ENCODE measurements around the gene AMBRA1. TPM values are rescaled to one million over a fixed set of nuclear protein-coding genes. Genes with fewer than 3 reads are reported as not detected.
"Not testable (repeated sequence)": the region's sequence is repeated elsewhere in the genome, so short reads cannot be mapped to it uniquely, and the experiment has no call there.

Gene AMBRA1
- total RNA-seq, 1 experiment from 2014 or later = 17.7 TPM

DNA sequence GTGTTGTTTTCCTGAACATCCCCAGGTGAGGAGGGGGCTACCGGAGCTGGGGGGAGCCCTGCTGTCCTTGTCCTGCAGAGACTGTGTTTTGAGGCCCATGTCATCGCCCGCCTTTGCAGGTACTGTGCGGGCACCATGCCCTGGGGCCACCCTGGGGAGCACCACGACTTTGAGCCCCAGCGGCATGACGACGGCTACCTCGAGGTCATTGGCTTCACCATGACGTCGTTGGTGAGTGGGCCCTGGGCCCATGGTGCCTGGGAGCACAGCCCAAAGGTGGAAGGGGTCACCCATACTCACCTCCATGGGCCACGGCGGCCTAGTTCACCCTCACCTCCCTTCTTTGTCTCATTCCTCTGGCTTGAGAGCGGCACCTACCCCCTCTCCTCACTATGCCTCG lies 219.0 kb downstream of the AMBRA1 start:
- peaks cover 4% of the 10 kb centered on the region; the same call in 1 of the 2 replicates for H3K36me3 ChIP-seq
- no peak for DNase-seq

DNA sequence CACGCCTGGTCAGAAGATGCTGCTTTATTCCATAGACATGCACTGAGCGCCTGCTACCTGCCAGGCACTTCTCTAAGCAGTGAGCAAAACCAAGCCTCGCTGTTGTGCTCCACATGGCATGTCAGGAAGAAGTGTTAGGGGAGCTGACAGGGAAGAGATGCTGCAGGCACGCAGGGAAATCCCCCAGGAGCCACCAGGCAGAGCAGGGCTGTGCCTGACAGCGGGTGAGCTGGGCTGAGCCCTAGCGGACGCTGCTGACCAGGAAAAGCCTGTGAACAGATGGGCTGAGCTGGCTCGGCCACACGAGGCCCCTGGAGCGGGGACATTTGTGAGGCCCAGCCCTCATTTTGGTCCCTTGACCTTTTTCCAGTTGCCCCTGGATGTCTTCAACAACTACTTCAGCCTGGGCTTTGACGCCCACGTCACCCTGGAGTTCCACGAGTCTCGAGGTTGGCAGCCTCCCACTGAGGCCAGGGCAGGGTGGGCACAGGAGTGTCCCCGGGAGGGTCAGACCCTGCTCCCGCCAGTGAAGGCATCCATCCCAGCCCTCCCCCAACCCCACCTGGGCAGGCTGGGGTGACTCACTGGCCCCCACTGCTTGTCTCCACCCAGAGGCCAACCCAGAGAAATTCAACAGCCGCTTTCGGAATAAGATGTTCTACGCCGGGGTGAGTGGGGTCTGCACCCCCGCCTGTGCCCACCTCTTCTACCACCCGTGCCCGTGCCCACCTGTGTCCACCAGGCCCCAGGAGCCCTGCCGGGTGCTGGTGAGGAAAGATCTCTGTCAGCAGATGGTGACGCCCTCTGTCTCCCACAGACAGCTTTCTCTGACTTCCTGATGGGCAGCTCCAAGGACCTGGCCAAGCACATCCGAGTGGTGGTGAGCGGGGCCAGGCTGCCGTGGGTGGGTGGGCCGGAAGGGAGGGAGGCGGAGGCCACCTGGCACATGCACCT lies 219.8 kb downstream of the AMBRA1 start:
- Histone ChIP-seq H3K4me3 (no peak overlapping the region), H3K36me3 (peaks cover 7% of the 10 kb centered on the region; the same call in 1 of the 2 replicates), H3K9me3 (no peaks in the 10 kb centered on the region), H3K27me3 (no peaks in the 10 kb centered on the region)
- no peak for DNase-seq

More for the DNA sequence above, 219.0 kb downstream of the AMBRA1 start:
- H3K27me3 ChIP-seq = no peaks in the 10 kb centered on the region
- H3K4me3 ChIP-seq = no peak overlapping the region
- no peaks in the 10 kb centered on the region for H3K9me3 ChIP-seq

DNA sequence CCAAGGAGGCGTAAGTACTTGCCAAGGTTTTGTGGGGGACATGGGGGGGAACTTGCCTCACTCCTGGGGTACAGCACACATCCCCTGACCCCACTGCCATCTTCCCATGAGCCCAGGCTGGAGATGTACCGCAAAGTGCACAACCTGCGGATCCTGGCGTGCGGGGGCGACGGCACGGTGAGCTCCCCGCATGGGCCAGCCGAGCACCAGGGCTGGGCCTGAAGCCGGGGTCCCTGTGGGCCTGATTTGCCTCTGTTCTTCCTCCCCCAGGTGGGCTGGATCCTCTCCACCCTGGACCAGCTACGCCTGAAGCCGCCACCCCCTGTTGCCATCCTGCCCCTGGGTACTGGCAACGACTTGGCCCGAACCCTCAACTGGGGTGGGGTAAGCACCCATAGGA lies 221.3 kb downstream of the AMBRA1 start:
- not testable (repeated sequence) for H3K9me3 ChIP-seq, H3K4me3 ChIP-seq, H3K27me3 ChIP-seq, DNase-seq
- H3K36me3 ChIP-seq = peaks cover 16% of the 10 kb centered on the region

DNA sequence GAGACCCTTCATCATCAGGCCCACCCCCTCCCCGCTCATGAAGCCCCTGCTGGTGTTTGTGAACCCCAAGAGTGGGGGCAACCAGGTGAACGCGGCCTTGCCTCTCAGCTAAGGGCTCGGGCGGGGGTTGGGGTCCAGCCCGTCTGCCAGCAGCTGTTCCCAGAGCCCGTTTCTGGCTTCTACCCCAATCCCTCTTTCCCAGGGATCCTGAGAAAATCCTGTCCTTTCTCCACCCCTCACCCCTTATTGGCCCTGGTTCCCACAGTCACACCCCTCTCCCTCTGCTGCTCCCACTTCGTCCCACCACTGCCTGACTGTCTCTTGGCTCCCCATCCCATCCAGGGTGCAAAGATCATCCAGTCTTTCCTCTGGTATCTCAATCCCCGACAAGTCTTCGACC lies 221.7 kb downstream of the AMBRA1 start:
- no peak for DNase-seq

DNA sequence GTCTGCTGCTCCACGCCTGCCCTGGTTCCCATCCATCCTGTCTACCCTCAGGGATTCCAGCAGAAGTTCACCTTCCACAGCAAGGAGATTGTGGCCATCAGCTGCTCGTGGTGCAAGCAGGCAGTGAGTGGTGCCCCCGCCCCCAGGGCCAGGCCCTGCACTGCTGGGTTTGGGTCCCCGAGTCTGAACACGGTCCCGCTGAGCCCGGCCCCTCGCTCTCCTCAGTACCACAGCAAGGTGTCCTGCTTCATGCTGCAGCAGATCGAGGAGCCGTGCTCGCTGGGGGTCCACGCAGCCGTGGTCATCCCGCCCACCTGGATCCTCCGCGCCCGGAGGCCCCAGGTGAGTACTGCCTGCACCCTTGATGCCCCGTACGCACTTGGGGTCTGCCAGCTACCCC lies 222.6 kb downstream of the AMBRA1 start:
- not testable (repeated sequence) for H3K27me3 ChIP-seq, DNase-seq, H3K9me3 ChIP-seq, H3K4me3 ChIP-seq
- peaks cover 16% of the 10 kb centered on the region for H3K36me3 ChIP-seq

More for the DNA sequence above, 221.7 kb downstream of the AMBRA1 start:
- Histone ChIP-seq H3K27me3 (no peaks in the 10 kb centered on the region), H3K36me3 (peaks cover 16% of the 10 kb centered on the region), H3K4me3 (no peak overlapping the region), H3K9me3 (no peaks in the 10 kb centered on the region)

DNA sequence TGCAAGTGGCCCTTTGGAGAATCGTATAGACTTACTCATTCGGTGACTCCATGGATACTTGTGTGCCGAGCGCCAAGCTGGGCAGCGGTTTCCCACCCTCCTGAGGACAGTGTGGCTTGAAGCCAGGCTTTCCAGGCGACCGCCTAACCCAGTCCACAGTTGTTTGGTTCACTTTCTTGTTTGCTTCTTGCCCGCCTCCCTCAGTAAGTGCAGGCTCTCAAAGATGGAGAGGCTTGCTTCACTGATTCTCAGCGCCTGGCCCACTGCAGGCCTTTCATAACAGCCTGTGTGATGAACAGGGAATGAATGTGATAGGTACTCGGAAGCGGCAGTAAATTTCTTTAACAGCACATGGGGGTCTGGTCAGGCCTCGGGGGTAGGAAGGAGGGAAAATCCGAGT lies 223.6 kb downstream of the AMBRA1 start:
- Histone ChIP-seq H3K36me3 (peaks cover 16% of the 10 kb centered on the region), H3K27me3 (no peaks in the 10 kb centered on the region), H3K4me3 (no peak overlapping the region), H3K9me3 (no peaks in the 10 kb centered on the region)
- no peak for DNase-seq

DNA sequence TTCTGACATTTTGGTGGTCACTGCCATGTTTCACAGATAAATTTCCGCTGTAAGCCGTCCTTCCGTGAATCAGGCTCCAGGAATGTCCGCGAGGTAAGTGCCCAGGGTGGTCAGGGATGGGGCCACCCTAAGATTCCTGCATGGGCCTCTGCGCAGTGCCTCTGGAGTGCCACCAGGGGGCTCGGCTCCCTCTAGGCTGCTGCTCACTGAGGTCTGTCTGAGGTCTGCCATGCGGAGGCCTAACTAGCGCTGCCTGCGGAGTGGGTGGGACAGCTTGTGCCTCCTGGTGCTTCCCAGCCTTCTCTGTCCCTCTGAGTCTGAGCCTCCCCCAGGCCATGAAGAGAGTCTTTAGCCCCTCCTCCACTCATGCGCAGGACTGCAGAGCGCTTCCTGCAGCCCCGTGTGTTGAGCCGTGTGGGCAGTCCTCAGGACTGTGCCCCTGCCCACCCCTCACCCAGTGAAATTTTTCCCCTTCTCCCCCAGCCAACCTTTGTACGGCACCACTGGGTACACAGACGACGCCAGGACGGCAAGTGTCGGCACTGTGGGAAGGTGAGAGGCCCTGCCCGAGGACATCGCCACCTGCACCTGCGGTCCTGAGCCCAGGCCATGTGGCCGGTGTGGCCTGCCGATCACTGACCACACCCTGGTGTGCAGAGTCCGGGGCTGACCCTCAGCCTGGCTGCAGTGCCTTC lies 224.2 kb downstream of the AMBRA1 start:
- no peaks in the 10 kb centered on the region for H3K9me3 ChIP-seq
- H3K36me3 ChIP-seq = peaks cover 16% of the 10 kb centered on the region
- no peaks in the 10 kb centered on the region for H3K27me3 ChIP-seq
- DNase-seq = peak; percentile 57
- no peak overlapping the region for H3K4me3 ChIP-seq

DNA sequence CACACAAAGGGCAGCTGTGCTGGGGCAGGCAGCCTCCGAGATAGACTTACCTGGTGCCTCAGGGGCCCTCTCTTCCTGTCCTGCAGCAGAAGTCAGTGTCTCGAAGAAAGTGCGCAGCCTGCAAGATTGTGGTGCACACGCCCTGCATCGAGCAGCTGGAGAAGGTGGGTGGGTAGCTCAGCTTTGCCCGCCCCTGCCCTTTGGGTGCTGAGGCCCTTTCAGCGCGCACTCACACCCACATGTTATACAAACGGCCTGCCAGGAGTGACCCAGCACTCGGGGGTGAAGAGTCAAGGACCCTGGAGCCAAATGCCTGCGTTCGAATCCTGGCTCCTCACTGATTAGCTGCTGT lies 225.9 kb downstream of the AMBRA1 start:
- DNase-seq = no peak
- Histone ChIP-seq H3K27me3 (no peaks in the 10 kb centered on the region), H3K36me3 (peaks cover 16% of the 10 kb centered on the region), H3K9me3 (no peaks in the 10 kb centered on the region), H3K4me3 (no peak overlapping the region)

DNA sequence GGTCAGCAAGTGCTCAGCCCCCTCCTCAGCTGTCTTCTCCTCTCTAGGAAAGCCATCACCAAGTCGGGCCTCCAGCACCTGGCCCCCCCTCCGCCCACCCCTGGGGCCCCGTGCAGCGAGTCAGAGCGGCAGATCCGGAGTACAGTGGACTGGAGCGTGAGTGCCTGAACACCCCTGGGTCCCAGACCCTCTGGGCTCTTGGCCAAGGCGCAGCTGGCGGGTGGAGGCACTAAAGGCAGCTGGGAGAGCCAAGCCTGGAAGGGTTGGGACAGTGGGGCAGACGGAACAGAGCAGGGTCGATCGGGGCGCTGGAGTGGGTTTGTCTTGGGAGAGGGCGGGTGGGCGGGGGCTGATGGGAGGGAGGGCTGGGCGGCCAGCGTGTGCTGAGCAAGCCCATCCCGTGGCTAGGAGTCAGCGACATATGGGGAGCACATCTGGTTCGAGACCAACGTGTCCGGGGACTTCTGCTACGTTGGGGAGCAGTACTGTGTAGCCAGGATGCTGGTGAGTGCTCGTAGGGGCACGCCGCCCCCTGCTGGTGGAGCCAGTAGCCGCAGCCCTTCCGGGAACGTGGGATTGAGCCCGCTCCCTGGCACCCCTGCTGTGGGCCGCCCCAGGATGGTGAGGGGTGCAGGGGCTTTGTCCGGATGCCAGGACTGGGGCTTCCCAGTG lies 226.4 kb downstream of the AMBRA1 start:
- Histone ChIP-seq H3K4me3 (no peak overlapping the region), H3K36me3 (peaks cover 16% of the 10 kb centered on the region), H3K9me3 (no peaks in the 10 kb centered on the region), H3K27me3 (no peaks in the 10 kb centered on the region)
- DNase-seq = no peak

DNA sequence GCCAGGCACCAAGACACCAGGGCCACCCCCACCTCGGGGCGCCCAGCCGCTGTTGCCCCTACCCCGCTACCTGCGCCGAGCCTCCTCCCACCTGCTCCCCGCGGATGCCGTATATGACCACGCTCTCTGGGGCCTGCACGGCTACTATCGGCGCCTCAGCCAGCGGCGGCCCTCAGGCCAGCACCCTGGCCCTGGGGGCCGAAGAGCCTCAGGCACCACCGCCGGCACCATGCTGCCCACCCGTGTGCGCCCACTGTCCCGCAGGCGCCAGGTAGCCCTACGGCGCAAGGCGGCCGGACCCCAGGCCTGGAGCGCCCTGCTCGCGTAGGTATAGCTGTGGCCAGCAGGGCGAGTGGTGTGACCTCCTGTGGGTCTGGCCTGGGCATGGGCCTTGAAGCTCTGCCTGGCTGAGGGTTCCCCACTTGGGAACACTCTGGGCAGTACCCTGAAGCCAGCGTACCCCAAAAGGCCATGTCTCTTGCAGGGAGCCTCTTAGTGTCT lies 227.1 kb downstream of the AMBRA1 start:
- H3K36me3 ChIP-seq = peaks cover 16% of the 10 kb centered on the region
- H3K9me3 ChIP-seq = no peaks in the 10 kb centered on the region
- no peak for DNase-seq
- no peaks in the 10 kb centered on the region for H3K27me3 ChIP-seq
- H3K4me3 ChIP-seq = no peak overlapping the region

DNA sequence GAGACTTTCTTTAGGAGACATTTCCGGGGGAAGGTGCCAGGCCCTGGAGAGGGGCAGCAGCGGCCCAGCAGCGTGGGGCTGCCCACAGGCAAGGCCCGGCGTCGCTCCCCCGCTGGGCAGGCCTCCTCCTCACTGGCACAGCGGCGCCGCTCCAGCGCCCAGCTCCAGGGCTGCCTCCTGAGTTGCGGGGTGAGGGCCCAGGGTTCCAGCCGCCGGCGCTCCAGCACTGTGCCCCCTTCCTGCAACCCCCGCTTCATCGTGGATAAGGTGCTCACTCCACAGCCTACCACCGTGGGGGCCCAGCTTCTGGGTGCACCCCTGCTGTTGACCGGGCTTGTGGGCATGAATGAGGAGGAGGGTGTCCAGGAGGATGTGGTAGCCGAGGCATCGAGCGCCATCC lies 227.6 kb downstream of the AMBRA1 start:
- H3K27me3 ChIP-seq = no peaks in the 10 kb centered on the region
- H3K36me3 ChIP-seq = peaks cover 16% of the 10 kb centered on the region
- H3K9me3 ChIP-seq = no peaks in the 10 kb centered on the region
- no peak overlapping the region for H3K4me3 ChIP-seq
- no peak for DNase-seq

DNA sequence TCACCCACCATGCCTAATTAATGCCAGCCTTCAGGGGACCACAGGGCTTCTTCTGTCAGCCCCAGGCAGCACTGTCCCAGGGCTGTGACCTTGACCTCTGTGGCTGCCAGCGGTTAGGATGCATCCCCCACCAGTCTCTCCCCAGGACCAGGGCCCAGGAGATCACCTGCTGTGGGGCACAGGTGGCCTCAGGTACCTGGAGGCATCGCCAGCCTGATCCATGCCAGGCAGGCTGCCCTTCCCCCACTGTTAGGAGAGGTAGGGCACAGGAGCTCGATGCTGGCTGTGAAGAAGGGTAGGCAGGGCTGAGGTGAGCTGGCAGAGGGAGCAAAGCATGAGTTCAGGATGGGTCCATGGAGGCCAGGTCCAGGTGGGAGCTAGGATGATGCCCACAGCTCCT lies 229.0 kb downstream of the AMBRA1 start:
- no peaks in the 10 kb centered on the region for H3K27me3 ChIP-seq
- H3K36me3 ChIP-seq = peaks cover 12% of the 10 kb centered on the region
- no peak overlapping the region for H3K4me3 ChIP-seq
- no peaks in the 10 kb centered on the region for H3K9me3 ChIP-seq
- DNase-seq = no peak

DNA sequence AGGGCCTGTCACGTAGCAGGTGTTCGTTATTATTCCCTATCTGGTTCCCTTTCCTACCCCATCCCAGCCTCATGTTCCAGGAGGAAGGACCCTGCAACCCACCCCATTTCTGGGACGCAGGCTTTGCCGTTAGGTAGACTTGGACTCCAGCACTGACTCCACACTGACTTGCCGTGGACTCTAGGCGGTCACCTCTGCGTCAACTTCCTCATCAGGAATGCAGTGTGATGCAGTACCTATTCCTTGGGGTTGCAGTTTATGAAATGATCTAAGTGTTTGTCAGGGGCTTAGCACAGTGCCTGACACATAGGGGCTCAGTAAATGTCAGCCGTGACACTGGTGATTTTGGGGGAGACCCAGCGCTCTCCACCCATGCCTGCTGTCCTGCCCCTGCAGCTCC lies 229.8 kb downstream of the AMBRA1 start:
- no peak overlapping the region for H3K4me3 ChIP-seq
- DNase-seq = no peak
- H3K36me3 ChIP-seq = peaks cover 9% of the 10 kb centered on the region
- H3K27me3 ChIP-seq = no peaks in the 10 kb centered on the region
- H3K9me3 ChIP-seq = no peaks in the 10 kb centered on the region

DNA sequence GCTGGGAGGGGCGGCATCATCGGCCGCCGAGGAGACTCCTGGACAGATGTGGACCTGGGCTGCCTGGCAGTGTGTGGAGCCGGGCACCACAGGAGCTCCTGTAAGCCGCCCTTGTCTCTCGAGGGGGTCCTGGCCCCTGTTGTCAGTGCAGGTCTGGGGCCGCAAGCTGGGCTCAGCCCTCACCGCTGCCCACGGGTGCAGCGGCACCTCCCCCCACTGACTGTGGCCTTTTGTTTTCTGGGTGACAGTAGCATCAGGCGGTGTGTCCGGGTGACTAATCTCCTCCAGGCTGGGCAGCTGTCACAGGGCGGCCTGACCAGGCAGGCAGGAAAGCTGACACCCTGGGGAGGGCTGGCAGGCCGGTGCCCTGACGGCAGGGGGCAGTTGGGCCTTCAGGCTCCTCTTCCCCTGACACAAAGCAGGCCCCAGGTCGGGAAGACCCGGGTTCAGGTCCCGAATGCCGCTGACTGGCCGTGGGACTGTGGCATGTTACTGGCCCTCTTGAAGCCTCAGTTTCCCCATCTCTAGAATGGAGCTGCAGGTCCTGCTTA lies 230.3 kb downstream of the AMBRA1 start:
- Histone ChIP-seq H3K9me3 (no peaks in the 10 kb centered on the region), H3K36me3 (peaks cover 7% of the 10 kb centered on the region), H3K27me3 (no peaks in the 10 kb centered on the region), H3K4me3 (no peak overlapping the region)
- peak; percentile 31 for DNase-seq

DNA sequence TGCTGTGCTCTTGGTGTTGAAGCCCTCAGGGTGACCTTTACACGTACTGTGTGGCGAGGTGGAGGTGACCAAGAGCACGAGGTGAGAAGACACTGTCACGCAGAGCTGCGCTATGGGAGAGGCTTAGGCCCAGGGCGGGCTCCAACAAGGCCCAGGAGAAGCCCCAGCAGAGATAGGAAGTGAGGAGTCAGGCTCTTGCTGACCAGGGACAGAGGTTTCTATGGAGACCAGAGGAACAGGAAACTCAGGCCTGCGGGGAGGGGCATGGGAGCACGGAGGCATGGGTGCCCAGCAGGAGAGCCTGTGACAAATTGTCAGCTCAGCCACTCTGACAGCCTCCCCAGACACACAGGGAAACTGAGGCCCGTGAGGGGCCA lies 230.8 kb downstream of the AMBRA1 start:
- no peak for DNase-seq
- H3K36me3 ChIP-seq = peaks cover 4% of the 10 kb centered on the region; the same call in 1 of the 2 replicates
- no peaks in the 10 kb centered on the region for H3K27me3 ChIP-seq
- no peaks in the 10 kb centered on the region for H3K9me3 ChIP-seq
- no peak overlapping the region for H3K4me3 ChIP-seq

DNA sequence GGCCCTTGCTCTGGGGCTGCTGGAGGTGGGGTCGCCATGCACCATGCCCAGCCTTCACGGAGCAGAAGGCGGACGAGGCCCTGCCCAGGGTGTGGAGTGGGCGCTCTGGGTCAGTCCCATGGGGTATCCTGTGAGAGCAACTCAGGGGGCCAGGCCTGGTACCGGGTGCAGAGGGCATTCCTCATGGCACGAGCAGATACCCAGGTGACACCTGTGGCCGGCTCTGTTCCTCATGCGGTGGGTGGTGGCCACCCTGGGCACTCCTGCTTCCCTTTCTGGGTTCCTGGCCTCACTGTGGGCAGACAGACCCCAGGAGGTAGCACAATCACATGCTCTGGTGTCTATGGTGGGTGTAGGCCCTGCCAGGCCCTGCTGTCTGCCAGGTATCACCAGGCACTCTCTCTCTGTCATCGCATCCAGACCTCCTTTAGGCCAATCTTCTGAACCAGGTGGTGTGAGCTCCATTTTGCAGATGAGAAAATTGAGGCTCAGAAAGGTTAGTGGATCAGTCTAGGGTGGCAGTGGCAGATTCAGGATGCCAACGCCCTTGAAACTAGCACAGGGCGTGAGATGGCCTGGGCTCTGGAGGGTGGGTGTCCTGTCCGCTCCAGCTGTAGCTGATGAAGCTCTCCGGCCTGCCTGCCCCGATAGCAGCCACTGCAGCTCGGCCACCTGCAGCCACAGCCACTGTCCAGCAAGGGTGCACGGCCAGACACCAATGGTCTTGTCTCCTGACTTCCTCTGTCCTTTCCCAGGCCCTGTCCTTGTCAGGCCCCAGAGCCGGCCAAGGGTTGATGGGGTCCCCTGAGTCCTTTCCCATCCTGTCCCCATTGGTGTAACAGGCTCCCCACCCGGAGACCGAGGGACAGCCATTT lies 231.4 kb downstream of the AMBRA1 start:
- H3K27me3 ChIP-seq = no peaks in the 10 kb centered on the region
- no peak overlapping the region for H3K4me3 ChIP-seq
- H3K36me3 ChIP-seq = no peaks in the 10 kb centered on the region
- DNase-seq = no peak
- H3K9me3 ChIP-seq = no peaks in the 10 kb centered on the region

All from MG63 (cell line).